Thyroid gland (tissue), 4 donors: ENCODE measurements around the gene MCCC1.

ENCODE experiments used
- CTCF ChIP-seq, 6 experiments: fragments of 200-600 bp in 3 of 6; fragments of 450-650 bp in 3 of 6; sonication (generic) in 3 of 6; IDR thresholded peaks; one replicate each; pipeline ENCODE4 v1.5.1; 2016 to 2019; ENCODE audit warnings: antibody characterized with exemption in 6 of 6, mild to moderate bottlenecking in 2 of 6, inconsistent platforms in 1 of 6, moderate library complexity in 1 of 6
- POLR2A ChIP-seq, 2 donors: fragments of 450-650 bp; IDR thresholded peaks; one replicate each; pipeline ENCODE4 v1.6.1; 2017; ENCODE audit warnings: antibody characterized with exemption in 2 of 2, mild to moderate bottlenecking in 2 of 2, moderate library complexity in 1 of 2

GRCh38 chr3:183008800-183009199, 90.5 kb downstream of the MCCC1 start:
- TF ChIP-seq CTCF (IDR thresholded peaks at IDR 0.05) (no peak), POLR2A (IDR thresholded peaks at IDR 0.05) (no peak)
